ENCODE measurements around the gene FBXW7.

FBXW7 gene

DNA sequence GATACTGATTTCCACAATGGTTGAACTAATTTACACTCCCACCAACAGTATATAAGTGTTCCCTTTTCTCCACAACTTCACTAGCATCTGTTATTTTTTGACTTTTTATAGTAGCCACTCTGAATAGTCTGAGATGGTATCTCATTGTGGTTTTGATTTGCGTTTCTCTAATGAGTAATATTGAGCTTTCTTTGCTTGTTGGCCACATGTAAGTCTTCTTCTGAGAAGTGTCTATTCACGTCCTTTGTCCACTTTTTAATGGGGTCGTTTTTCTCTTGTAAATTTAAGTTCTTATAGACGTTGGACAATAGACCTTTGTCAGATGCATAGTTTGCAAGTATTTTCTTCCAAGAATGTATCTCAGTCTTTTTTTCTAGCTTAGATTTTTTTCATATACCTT is 10.0 kb downstream of the FBXW7 start:
- Mint-ChIP-seq H3K4me1 (peaks cover 12% of the 10 kb centered on the region), H3K27ac (no peak overlapping the region), H3K9me3 (peaks cover 3% of the 10 kb centered on the region), H3K27me3 (ENCODE audit: low read depth, poor library complexity) (no peaks in the 10 kb centered on the region), H3K36me3 (ENCODE audit: low read depth) (peaks cover 22% of the 10 kb centered on the region), H3K4me3 (no peak overlapping the region)
- no peak for DNase-seq
- TF ChIP-seq, protein P1, sequence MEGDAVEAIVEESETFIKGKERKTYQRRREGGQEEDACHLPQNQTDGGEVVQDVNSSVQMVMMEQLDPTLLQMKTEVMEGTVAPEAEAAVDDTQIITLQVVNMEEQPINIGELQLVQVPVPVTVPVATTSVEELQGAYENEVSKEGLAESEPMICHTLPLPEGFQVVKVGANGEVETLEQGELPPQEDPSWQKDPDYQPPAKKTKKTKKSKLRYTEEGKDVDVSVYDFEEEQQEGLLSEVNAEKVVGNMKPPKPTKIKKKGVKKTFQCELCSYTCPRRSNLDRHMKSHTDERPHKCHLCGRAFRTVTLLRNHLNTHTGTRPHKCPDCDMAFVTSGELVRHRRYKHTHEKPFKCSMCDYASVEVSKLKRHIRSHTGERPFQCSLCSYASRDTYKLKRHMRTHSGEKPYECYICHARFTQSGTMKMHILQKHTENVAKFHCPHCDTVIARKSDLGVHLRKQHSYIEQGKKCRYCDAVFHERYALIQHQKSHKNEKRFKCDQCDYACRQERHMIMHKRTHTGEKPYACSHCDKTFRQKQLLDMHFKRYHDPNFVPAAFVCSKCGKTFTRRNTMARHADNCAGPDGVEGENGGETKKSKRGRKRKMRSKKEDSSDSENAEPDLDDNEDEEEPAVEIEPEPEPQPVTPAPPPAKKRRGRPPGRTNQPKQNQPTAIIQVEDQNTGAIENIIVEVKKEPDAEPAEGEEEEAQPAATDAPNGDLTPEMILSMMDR (IDR thresholded peaks at IDR 0.05) = no peak

DNA sequence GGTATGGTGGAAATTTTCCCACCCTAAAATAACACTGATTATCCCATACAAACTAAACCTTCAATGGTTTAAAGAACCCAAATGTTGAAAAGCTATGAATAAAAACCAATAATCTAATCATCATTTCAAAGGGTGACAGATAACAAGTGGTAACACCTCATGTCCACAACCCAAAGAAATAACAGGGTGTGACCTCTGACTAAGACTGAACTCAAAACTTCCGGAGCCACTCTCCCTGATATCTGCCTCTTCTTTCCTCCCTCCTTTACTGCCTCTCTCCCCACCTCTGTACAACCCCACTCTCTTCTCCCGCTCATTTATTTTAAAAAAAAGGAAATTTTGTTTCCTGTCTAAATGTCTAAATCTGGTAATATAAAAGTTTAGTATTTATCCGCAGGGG is 11.5 kb downstream of the FBXW7 start:
- H3K4me3 Mint-ChIP-seq = no peak overlapping the region
- H3K9me3 Mint-ChIP-seq = peaks cover 14% of the 10 kb centered on the region

DNA sequence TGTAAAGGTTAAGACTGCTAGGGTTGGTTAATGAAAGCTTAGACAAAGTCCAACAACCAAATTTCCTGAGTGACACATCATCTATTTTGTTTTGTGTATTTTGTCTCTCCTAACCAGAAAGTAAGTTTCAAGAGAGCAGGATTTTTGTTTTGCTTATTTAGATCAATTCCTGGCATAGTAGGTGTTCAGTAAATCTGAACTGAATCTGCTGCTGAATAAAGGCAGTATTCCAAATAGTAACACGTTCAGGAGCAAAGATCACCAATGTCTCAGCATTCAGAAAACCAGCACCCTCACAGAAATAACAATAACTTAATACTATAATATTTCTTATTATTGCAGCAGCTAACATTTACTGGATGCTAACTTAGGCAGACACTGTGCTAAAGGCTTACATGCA is 12.2 kb downstream of the FBXW7 start:
- DNase-seq = no peak
- H3K4me1 Mint-ChIP-seq = peaks cover 12% of the 10 kb centered on the region

More for the DNA sequence above, 11.5 kb downstream of the FBXW7 start:
- TF ChIP-seq, protein P1 (IDR thresholded peaks at IDR 0.05) = no peak
- Mint-ChIP-seq H3K4me1 (peaks cover 12% of the 10 kb centered on the region), H3K36me3 (ENCODE audit: low read depth) (peaks cover 32% of the 10 kb centered on the region), H3K27me3 (ENCODE audit: low read depth, poor library complexity) (no peaks in the 10 kb centered on the region), H3K27ac (no peak overlapping the region)
- DNase-seq = no peak

DNA sequence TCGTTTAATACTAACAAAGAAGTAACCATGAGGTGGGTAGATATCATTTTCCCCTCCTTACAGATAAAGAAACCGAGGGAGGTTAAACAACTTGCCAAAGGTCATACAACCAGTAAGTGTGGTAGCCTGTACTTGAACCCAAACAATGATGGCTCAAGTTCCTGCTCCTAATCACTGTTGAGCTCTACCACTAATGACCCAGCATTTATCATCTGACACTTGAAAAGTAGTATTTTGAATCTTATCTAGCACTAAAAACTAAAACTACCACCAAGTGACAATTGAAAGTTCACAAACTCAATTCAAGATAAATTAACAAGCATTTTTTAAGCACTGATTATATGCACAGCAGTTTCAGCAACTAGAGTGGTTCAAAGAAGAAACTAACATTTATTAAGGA is 13.1 kb downstream of the FBXW7 start:
- no peak for DNase-seq
- Mint-ChIP-seq H3K4me3 (no peak overlapping the region), H3K27me3 (ENCODE audit: low read depth, poor library complexity) (no peaks in the 10 kb centered on the region), H3K36me3 (ENCODE audit: low read depth) (peaks cover 35% of the 10 kb centered on the region), H3K9me3 (peaks cover 16% of the 10 kb centered on the region), H3K4me1 (peaks cover 7% of the 10 kb centered on the region), H3K27ac (no peak overlapping the region)
- TF ChIP-seq, protein P1 (IDR thresholded peaks at IDR 0.05) = no peak

More for the DNA sequence above, 12.2 kb downstream of the FBXW7 start:
- no peaks in the 10 kb centered on the region for H3K27me3 Mint-ChIP-seq (ENCODE audit: low read depth, poor library complexity)
- no peak overlapping the region for H3K4me3 Mint-ChIP-seq
- H3K36me3 Mint-ChIP-seq (ENCODE audit: low read depth) = peaks cover 35% of the 10 kb centered on the region
- TF ChIP-seq, protein P1 (IDR thresholded peaks at IDR 0.05) = no peak
- no peak overlapping the region for H3K27ac Mint-ChIP-seq
- peaks cover 16% of the 10 kb centered on the region for H3K9me3 Mint-ChIP-seq

DNA sequence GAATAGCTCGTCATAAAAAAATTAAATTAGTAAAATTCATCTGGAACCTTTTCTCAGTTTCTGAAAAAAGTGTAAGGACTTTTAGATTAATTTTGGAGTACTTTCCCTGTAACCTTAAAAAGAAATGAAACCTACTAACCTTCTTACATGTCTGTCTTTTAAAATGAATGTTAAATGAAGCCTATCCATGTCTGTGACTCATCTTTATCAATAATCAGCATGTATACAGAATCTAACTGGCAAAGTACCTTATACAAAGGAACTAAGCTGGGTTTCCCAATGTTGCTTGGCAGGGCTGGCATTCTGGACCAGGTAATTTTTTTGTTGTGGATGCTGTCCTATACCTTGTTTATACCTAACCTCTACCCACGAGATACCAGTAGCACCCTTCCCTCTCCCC is 13.6 kb downstream of the FBXW7 start:
- Mint-ChIP-seq H3K27me3 (ENCODE audit: low read depth, poor library complexity) (no peaks in the 10 kb centered on the region), H3K27ac (no peak overlapping the region), H3K4me3 (no peak overlapping the region), H3K4me1 (peaks cover 7% of the 10 kb centered on the region), H3K36me3 (ENCODE audit: low read depth) (peaks cover 35% of the 10 kb centered on the region), H3K9me3 (peaks cover 16% of the 10 kb centered on the region)
- TF ChIP-seq, protein P1 (IDR thresholded peaks at IDR 0.05) = no peak
- DNase-seq = no peak

DNA sequence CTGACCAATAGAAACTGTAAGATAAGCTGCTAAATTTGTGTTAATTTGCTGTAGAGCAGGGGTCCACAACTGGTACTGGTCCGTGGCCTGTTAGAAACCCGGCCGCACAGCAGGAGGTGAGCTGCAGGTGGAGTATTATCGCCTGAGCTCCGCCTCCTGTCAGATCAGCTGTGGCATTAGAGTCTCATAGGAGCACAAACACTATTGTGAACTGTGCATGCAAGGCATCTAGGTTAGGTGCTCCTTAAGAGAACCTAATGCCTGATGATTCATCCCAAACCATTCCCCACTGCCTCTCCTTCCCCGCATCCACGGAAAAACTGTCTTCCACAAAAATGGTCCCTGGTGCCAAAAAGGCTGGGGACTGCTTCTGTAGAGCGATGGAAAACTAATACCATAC is 19.7 kb downstream of the FBXW7 start:
- TF ChIP-seq, protein P1 (IDR thresholded peaks at IDR 0.05) = no peak
- no peak for DNase-seq
- H3K9me3 Mint-ChIP-seq = peaks cover 16% of the 10 kb centered on the region
- peaks cover 7% of the 10 kb centered on the region for H3K4me1 Mint-ChIP-seq
- H3K4me3 Mint-ChIP-seq = no peak overlapping the region
- no peak overlapping the region for H3K27ac Mint-ChIP-seq
- no peaks in the 10 kb centered on the region for H3K27me3 Mint-ChIP-seq (ENCODE audit: low read depth, poor library complexity)
- H3K36me3 Mint-ChIP-seq (ENCODE audit: low read depth) = peaks cover 37% of the 10 kb centered on the region
